AG04450 (cell line): Measurements from ENCODE around the gene TCF7L1. TPM values are rescaled to one million over a fixed set of nuclear protein-coding genes. Genes with fewer than 3 reads are reported as not detected.

Experiments
- CTCF ChIA-PET: fragments of 300-600, 350-600 bp; formaldehyde crosslinking; extraction: SDS; loops from one replicate; lab custom pipeline; 2022; ENCODE audit warnings: antibody characterized with exemption, inconsistent platforms; lab: Charles Lee
- POLR2A ChIA-PET: fragments of 350-600 bp; formaldehyde crosslinking; extraction: SDS; loops from one replicate; lab custom pipeline; 2021; ENCODE audit warnings: antibody characterized with exemption, inconsistent platforms; lab: Yijun Ruan, JAX
- DNase-seq: peaks from one replicate; pipeline ENCODE4 v3.0.0-alpha.2; 2011; ENCODE audit warnings: low read depth, low spot score
- H3K27ac ChIP-seq: one replicate; pipeline ENCODE4 v1.5.1; 2012; ENCODE audit warnings: low read depth, low read length, control low read depth
- H3K27me3 ChIP-seq: one replicate; pipeline ENCODE4 v1.6.0; 2012; ENCODE audit warnings: low read length; ENCODE audit not compliant: control insufficient read depth, insufficient read depth
- H3K4me3 ChIP-seq: 2 replicates; pipeline ENCODE4 v1.5.1; 2011; ENCODE audit warnings: mild to moderate bottlenecking, low read depth, low read length, control low read depth
- H3K9me3 ChIP-seq: 2 replicates; pipeline ENCODE4 v1.5.1; 2012; ENCODE audit warnings: low read length; ENCODE audit not compliant: control insufficient read depth, insufficient read depth
- polyA plus RNA-seq: library from polyadenylated mRNA; depleted of rRNA; stranded (reverse); fragments of >200 nt; gene quantifications from 2 replicates; pipeline ENCODE4 v1.2.3, GENCODE V29; 2011
- TF ChIP-seq, protein P1 (sequence below): IDR thresholded peaks from 2 replicates; pipeline ENCODE4 v1.5.1; 2011; ENCODE audit warnings: low read depth, low read length, control low read depth, inconsistent platforms

TCF7L1 gene
- polyA plus RNA-seq, 1 experiment, result 2.7 TPM

DNA sequence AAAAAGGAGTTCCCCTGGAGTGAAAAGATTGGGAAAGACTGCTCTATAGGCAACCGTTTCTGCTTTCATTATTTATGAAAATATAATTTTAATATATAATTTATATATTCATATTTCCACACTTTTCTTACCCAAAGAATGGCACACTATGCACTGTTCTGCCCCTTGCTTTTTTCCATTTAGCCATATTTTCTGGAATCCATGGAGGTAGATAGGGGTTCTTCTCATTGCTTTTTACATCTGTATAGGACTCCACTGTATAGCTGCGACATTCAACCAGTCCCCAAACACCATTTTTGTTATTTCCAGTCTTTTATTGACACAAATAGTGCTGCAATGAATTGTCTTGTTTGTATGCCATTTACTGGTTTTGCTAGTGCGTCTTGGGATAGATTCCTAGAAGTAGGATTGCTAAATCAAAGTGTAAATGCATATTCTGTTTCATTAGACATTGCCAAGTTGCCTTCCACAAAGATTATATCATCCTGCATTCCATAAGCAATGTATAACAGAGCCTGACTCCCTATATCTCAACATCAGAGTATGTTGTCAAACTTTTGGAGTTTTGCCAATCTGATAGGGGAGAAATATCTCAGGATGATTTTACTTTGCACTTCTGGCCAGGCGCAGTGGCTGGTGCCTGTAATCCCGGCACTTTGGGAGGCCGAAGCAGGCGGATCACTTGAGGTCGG is 26.6 kb upstream of the TCF7L1 start:
- no peak overlapping the region for H3K27ac ChIP-seq
- peak; percentile 47 for DNase-seq
- no peaks in the 10 kb centered on the region for H3K9me3 ChIP-seq
- ChIA-PET POLR2A (no interaction called here), CTCF (no interaction called here)
- H3K4me3 ChIP-seq, result no peak overlapping the region
- TF ChIP-seq, protein P1, sequence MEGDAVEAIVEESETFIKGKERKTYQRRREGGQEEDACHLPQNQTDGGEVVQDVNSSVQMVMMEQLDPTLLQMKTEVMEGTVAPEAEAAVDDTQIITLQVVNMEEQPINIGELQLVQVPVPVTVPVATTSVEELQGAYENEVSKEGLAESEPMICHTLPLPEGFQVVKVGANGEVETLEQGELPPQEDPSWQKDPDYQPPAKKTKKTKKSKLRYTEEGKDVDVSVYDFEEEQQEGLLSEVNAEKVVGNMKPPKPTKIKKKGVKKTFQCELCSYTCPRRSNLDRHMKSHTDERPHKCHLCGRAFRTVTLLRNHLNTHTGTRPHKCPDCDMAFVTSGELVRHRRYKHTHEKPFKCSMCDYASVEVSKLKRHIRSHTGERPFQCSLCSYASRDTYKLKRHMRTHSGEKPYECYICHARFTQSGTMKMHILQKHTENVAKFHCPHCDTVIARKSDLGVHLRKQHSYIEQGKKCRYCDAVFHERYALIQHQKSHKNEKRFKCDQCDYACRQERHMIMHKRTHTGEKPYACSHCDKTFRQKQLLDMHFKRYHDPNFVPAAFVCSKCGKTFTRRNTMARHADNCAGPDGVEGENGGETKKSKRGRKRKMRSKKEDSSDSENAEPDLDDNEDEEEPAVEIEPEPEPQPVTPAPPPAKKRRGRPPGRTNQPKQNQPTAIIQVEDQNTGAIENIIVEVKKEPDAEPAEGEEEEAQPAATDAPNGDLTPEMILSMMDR, result no peak
- H3K27me3 ChIP-seq, result no peaks in the 10 kb centered on the region

DNA sequence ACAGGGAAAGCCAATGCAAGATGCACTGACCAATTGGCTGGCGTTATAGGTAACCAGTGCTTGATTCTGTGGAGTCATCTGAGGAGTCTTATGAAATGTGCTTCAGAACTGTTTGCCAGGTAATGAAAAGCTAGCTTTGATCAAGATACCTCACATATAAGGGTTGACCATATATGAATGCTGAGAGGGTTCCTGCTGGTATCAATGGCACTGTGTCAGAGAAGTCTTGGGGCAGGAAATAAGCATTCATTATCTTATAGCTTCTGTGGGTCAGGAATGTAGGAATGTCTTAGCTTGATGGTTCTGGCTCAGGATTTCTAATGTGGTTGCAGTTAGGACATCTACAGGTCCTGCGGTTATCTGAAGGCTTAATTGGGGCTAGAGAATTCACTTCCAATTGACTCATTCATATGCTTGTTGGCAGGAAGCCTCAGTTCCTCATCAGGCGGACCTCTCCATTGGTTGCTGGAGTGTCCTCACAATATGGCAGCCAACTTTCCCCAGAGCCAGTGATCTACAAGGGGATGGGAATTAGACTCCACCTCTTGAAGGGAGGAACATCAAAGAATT is 22.1 kb upstream of the TCF7L1 start:
- H3K4me3 ChIP-seq, result no peak overlapping the region
- TF ChIP-seq, protein P1, result no peak
- peaks cover 15% of the 10 kb centered on the region for H3K27me3 ChIP-seq
- H3K27ac ChIP-seq, result no peak overlapping the region
- ChIA-PET CTCF (interaction anchor here (0.6 kb wide), 1 partner anchor 569 kb away, joined by 3 read pairs; no protein-coding TSS in a partner anchor), POLR2A (interaction anchor here (0.6 kb wide), 1 partner anchor 152 kb away, joined by 6 read pairs; no protein-coding TSS in a partner anchor)
- H3K9me3 ChIP-seq, result no peaks in the 10 kb centered on the region
- DNase-seq, result no peak

DNA sequence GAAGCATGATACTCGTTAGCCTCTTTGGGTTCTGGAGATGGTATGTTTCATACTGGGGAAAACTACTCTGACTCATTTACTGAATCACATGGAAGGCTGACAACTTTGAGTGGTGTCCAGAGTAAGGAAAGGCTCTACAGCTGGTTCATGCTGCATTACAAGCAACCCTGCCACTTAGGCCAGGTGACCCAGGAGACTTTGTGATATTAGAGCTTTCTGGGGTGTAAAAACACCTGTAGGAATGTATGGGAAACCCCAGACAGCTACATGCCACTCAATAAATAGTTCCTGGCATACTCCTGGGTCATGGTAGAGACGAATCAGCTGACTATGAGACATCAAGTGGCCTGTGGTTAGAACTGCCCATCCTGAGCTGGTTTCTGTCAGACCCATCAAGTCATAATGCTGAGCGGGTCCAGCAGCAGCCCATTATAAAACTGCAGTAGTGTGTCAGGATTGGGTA is 21.3 kb upstream of the TCF7L1 start:
- ChIA-PET POLR2A (no interaction called here), CTCF (no interaction called here)
- Histone ChIP-seq H3K27ac (no peak overlapping the region), H3K4me3 (no peak overlapping the region), H3K9me3 (no peaks in the 10 kb centered on the region), H3K27me3 (peaks cover 15% of the 10 kb centered on the region)
- no peak for DNase-seq
- TF ChIP-seq, protein P1, result no peak

DNA sequence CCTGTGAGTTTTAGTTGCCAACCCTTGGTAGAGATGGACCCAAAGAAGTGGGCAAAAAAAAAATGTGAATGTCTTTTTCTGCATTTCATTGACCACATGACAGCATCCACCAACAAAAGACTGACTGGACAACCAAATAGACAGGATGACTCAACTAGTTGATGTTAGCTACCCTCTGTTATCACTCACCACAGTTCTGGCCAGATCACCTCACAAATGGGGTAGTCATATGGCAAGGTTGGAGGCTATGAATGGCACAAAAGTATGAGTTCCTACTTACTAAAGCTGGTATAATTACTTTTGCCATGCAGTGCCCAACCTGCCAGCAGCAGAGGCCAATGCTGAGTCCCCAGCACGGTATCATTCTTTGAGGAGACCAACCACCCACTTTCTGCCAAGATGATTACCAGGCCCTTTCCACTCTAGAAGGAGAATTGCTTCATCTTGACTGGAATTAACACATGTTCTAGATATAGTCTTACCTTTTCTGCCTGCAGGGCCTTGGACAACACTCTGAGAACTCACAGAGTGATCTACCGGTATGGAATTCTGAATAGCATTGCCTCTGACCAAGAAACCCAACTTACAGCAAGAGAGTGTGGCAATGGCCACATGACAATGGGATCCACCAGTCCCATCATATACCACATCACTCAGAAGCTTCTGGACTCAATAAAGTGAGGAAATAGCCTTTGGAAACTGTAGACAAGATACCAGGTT is 20.1 kb upstream of the TCF7L1 start:
- CTCF ChIA-PET, result no interaction called here
- Histone ChIP-seq H3K4me3 (no peak overlapping the region), H3K27me3 (peaks cover 20% of the 10 kb centered on the region), H3K9me3 (no peaks in the 10 kb centered on the region), H3K27ac (no peak overlapping the region)
- no peak for DNase-seq
- POLR2A ChIA-PET, result no interaction called here
- TF ChIP-seq, protein P1, result no peak
